Measurements from ENCODE around the gene NCK1. TPM values are rescaled to one million over a fixed set of nuclear protein-coding genes. Genes with fewer than 3 reads are reported as not detected.
"Not testable (repeated sequence)": the region's sequence is repeated elsewhere in the genome, so short reads cannot be mapped to it uniquely, and the experiment has no call there.

The NCK1 gene
- total RNA-seq, 2 donors from 2014 or later: 33.8 to 72.3 TPM

- no peak for TF ChIP-seq CTCF (IDR thresholded peaks at IDR 0.05)
- DNase-seq: no peak
- no peak overlapping the region for H3K27ac ChIP-seq
- intact Hi-C loops (cut with DNase I): no loop called here
- no peaks in the 10 kb centered on the region for H3K36me3 ChIP-seq
- no peaks in the 10 kb centered on the region for H3K9me3 ChIP-seq
- no peaks in the 10 kb centered on the region for H3K27me3 ChIP-seq
- H3K4me1 ChIP-seq: no peaks in the 10 kb centered on the region
- no peak overlapping the region for H3K4me3 ChIP-seq
- H3K9ac ChIP-seq (ENCODE audit: low read depth in 2 of 2, low read length in 2 of 2): no peak overlapping the region
Measured at GRCh38 chr3:136962927-136963326, 100.9 kb downstream of the NCK1 start.

GRCh38 chr3:136969539-136969938 lies 107.5 kb downstream of the NCK1 start:
- H3K27ac ChIP-seq; H3K9ac ChIP-seq (ENCODE audit: low read depth in 2 of 2, low read length in 2 of 2); H3K27me3 ChIP-seq; intact Hi-C loops (cut with DNase I); H3K9me3 ChIP-seq; DNase-seq; H3K4me1 ChIP-seq; H3K4me3 ChIP-seq; H3K36me3 ChIP-seq: not testable (repeated sequence)

- intact Hi-C loops (cut with DNase I): no loop called here
- Histone ChIP-seq H3K9ac (ENCODE audit: low read depth in 2 of 2, low read length in 2 of 2) (no peak overlapping the region), H3K27me3 (no peaks in the 10 kb centered on the region), H3K27ac (no peak overlapping the region), H3K4me1 (no peaks in the 10 kb centered on the region), H3K4me3 (no peak overlapping the region), H3K9me3 (no peaks in the 10 kb centered on the region), H3K36me3 (no peaks in the 10 kb centered on the region)
- DNase-seq: no peak
- no peak for TF ChIP-seq CTCF (IDR thresholded peaks at IDR 0.05)
Measured at GRCh38 chr3:136973352-136973751, 111.3 kb downstream of the NCK1 start.

- intact Hi-C loops (cut with DNase I): no loop called here
- no peak overlapping the region for H3K9ac ChIP-seq (ENCODE audit: low read depth in 2 of 2, low read length in 2 of 2)
- H3K4me3 ChIP-seq: no peak overlapping the region
- H3K36me3 ChIP-seq: no peaks in the 10 kb centered on the region
- H3K27ac ChIP-seq: no peak overlapping the region
- no peaks in the 10 kb centered on the region for H3K9me3 ChIP-seq
- no peak for DNase-seq
- TF ChIP-seq CTCF (IDR thresholded peaks at IDR 0.05): no peak
- no peaks in the 10 kb centered on the region for H3K27me3 ChIP-seq
- no peaks in the 10 kb centered on the region for H3K4me1 ChIP-seq
Measured at GRCh38 chr3:136974670-136975069, 112.7 kb downstream of the NCK1 start.

- Histone ChIP-seq H3K4me3 (no peak overlapping the region), H3K27me3 (no peaks in the 10 kb centered on the region), H3K36me3 (no peaks in the 10 kb centered on the region), H3K4me1 (no peaks in the 10 kb centered on the region), H3K27ac (no peak overlapping the region), H3K9me3 (no peaks in the 10 kb centered on the region), H3K9ac (ENCODE audit: low read depth in 2 of 2, low read length in 2 of 2) (no peak overlapping the region)
- TF ChIP-seq CTCF (IDR thresholded peaks at IDR 0.05): no peak
- intact Hi-C loops (cut with DNase I): no loop called here
- no peak for DNase-seq
Measured at GRCh38 chr3:136979204-136979603, 117.2 kb downstream of the NCK1 start.

- no peaks in the 10 kb centered on the region for H3K9me3 ChIP-seq
- H3K27ac ChIP-seq: no peak overlapping the region
- TF ChIP-seq CTCF (IDR thresholded peaks at IDR 0.05): no peak
- no peak overlapping the region for H3K4me3 ChIP-seq
- intact Hi-C loops (cut with DNase I): no loop called here
- no peaks in the 10 kb centered on the region for H3K27me3 ChIP-seq
- no peaks in the 10 kb centered on the region for H3K36me3 ChIP-seq
- H3K9ac ChIP-seq (ENCODE audit: low read depth in 2 of 2, low read length in 2 of 2): no peak overlapping the region
- no peaks in the 10 kb centered on the region for H3K4me1 ChIP-seq
- no peak for DNase-seq
Measured at GRCh38 chr3:136979684-136980083, 117.7 kb downstream of the NCK1 start.

All from colonic mucosa (tissue), 4 donors.